Aorta (tissue), 5 donors: ENCODE data around the gene CGRRF1. TPM values are rescaled to one million over a fixed set of nuclear protein-coding genes. Genes with fewer than 3 reads are reported as not detected.

Experiments used
- ATAC-seq: fragments of 200-7000 bp; cut with Tn5 transposase; one replicate; pipeline ENCODE4 v1.9.1; 2022; ENCODE audit warnings: moderate library complexity; ENCODE audit not compliant: low FRiP score
- DNase-seq, 2 donors: peaks; one replicate each; pipeline ENCODE4 v3.0.0-alpha.2; 2020
- H3K27ac ChIP-seq, 2 donors: one replicate each; pipeline ENCODE4 v1.5.1; 2013; ENCODE audit warnings: low read length in 2 of 2, mild to moderate bottlenecking in 2 of 2, moderate library complexity in 2 of 2, control low read depth in 1 of 2, inconsistent platforms in 1 of 2, low read depth in 1 of 2
- H3K27me3 ChIP-seq, 2 donors: one replicate each; pipeline ENCODE4 v1.6.1; 2013; ENCODE audit warnings: control low read depth in 1 of 2, low read length in 1 of 2, mild to moderate bottlenecking in 1 of 2, moderate library complexity in 1 of 2; ENCODE audit not compliant: insufficient read depth in 2 of 2, control insufficient read depth in 1 of 2
- H3K36me3 ChIP-seq, 2 donors: one replicate each; pipeline ENCODE4 v1.6.1; 2013; ENCODE audit warnings: control low read depth in 1 of 2, low read length in 1 of 2, mild to moderate bottlenecking in 1 of 2; ENCODE audit not compliant: insufficient read depth in 2 of 2, control insufficient read depth in 1 of 2
- H3K4me1 ChIP-seq, 2 donors: one replicate each; pipeline ENCODE4 v1.6.1; 2013; ENCODE audit warnings: low read length in 2 of 2, control low read depth in 1 of 2, mild to moderate bottlenecking in 1 of 2, moderate library complexity in 1 of 2; ENCODE audit not compliant: insufficient read depth in 2 of 2, control insufficient read depth in 1 of 2
- H3K4me3 ChIP-seq, 2 donors: one replicate each; pipeline ENCODE4 v1.5.1; 2013; ENCODE audit warnings: low read length in 2 of 2, control low read depth in 1 of 2, mild to moderate bottlenecking in 1 of 2
- H3K9me3 ChIP-seq: one replicate; pipeline ENCODE4 v1.6.1; 2013; ENCODE audit warnings: mild to moderate bottlenecking, low read length; ENCODE audit not compliant: control insufficient read depth
- WGBS, 2 donors: extraction: QIAGEN DNeasy Blood & Tissue Kit; methylation state at CpG; one replicate each; pipeline ENCODE4 v1.1.7; 2013; 5-methylcytosine and 5-hydroxymethylcytosine counted together
- intact Hi-C, 2 donors: fragments of 100-400 bp; cut with DNase I; formaldehyde crosslinking; loops; one replicate each; pipeline versions ENCODE4 v1.14.2 to v1.15.0; 2022
- long read RNA-seq, 2 donors: library from polyadenylated mRNA; unstranded; transcript quantifications; one replicate each; pipeline ENCODE4 v2.0.0, GENCODE V29; 2020 to 2021
- polyA plus RNA-seq, 2 donors: library from polyadenylated mRNA; stranded (reverse); fragments of 200-250 nt; gene quantifications; one replicate each; pipeline ENCODE4 v1.2.3, GENCODE V29; 2013
- total RNA-seq, 2 donors: library from RNA; stranded (reverse); fragmentation: NEBNext Ultra II Directional; extraction: Animal tissue kit (Norgen Biotek cat#: 25700); gene quantifications; one replicate each; pipeline ENCODE4 v1.2.1, GENCODE V29; 2021
- donor health status: healthy with polysubstance abuse.
- donor health status: Bipolar disorder and iron deficiency.
- donor health status: DM: no; HTN: no; CAD: no.
- donor health status: DM: no; HTN: no; CAD: no.
- donor health status: DM: yes; HTN: yes; CAD: no.

CGRRF1 gene, protein sequence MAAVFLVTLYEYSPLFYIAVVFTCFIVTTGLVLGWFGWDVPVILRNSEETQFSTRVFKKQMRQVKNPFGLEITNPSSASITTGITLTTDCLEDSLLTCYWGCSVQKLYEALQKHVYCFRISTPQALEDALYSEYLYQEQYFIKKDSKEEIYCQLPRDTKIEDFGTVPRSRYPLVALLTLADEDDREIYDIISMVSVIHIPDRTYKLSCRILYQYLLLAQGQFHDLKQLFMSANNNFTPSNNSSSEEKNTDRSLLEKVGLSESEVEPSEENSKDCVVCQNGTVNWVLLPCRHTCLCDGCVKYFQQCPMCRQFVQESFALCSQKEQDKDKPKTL
- total RNA-seq (10 to 100 TPM; 18.7 to 25.4 TPM), polyA plus RNA-seq (10 to 100 TPM; 19.9 to 21.3 TPM)
- long read RNA-seq, donor 1, transcript CGRRF1-201 (6 exons, 2,057 nt), result major isoform, 37 of 51 reads
- long read RNA-seq, donor 1, partial matches to known transcripts, result 2 of 51 reads
- long read RNA-seq, donor 1, other reads (novel, unspliced or antisense), result 10 of 51 reads
- long read RNA-seq, donor 2, transcript CGRRF1-201 (6 exons, 2,057 nt), result major isoform, 10 of 11 reads
- long read RNA-seq, donor 2, partial matches to known transcripts, result 0 of 11 reads
- long read RNA-seq, donor 2, other reads (novel, unspliced or antisense), result 1 of 11 reads

DNA sequence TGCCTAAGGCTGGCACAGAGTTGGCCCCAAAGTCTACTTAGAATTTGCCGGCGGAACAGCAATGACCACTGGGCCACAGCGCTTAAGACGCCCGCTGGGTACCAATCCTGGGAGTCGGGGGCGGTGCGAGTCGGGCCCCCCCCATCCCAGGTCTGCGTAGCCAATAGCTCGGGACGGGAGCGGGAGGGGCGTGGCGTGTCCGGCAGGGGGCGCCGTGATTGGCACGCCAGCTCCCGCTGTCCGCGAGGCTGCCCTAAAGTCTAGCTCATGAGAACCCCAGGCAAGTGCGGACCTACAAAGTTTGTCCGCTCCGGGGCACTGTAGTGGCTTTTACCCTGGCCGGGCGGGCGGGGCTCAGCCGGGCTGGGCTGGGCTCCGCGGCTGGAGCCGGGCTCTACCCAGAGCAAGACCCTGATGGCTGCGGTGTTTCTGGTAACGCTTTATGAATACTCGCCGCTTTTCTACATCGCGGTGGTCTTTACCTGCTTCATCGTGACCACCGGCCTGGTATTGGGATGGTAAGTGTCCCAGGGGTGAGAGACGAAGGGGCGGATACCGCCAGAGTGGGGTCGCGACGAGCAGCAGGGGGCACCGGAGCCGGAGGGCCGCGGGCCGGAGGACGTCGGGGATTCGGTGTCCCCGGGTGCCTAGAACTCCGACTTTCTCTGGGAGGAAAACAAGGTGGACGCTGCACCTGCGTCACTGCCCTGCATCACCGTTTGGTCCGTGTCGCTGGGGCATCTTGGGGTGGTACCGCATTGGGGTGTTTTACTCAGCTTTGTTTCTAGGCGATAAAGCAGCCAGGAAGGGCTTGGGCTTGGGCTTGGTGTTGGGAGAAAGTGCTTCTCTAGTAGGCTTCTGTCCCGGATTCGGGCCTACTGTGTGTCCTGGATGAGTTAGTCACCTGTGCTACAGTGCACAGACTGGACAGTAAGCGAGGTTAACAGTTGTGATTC is at the start of gene CGRRF1:
CGRRF1 (plus strand) TSS at position 361 of the 956 bp plus-strand sequence; CDS start at position 415, 54 bp downstream.
- intact Hi-C loops, result loop anchor here in 1 of 2 donors (1.0 kb wide), 1 partner anchor 22 kb away; the partner anchor contains the start of gene GMFB
- Histone ChIP-seq H3K36me3 (no peaks in the 10 kb centered on the region), H3K27me3 (no peaks in the 10 kb centered on the region), H3K4me1 (peaks cover 0 to 10% of the 10 kb centered on the region in 2 donors), H3K4me3 (peak within 1 kb of the TSS; percentile 36 to 90), H3K9me3 (no peaks in the 10 kb centered on the region), H3K27ac (peak within 1 kb of the TSS; percentile 6 to 24)
- peak; percentile 99 for ATAC-seq
- DNase-seq, result peak; percentile 99 to 100
- 0 to 1% methylated on average over 64 to 66 of the region's 66 CpGs for WGBS, 2 donors

DNA sequence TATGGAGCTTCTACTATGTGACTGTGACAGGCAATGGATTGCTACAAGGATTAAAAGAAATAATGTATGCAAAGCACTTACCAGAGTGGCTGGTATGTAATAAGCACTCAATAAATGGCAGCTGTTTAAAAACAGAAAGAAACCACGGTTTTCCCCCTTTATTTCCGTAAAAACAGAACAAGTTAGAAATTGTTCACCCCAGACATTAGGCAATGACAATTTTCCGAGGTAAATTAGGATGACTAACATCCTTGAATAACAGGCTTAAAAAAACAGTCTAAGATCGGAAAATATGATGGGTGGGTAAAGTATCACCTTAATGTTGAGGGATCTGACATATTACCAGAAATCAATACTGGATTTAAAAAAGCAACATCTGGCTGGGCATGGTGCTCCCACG is 47.7 kb upstream of the CGRRF1 start:
- intact Hi-C loops, result no loop called here
- H3K4me1 ChIP-seq, result no peaks in the 10 kb centered on the region
- no peaks in the 10 kb centered on the region for H3K9me3 ChIP-seq
- H3K36me3 ChIP-seq, result no peaks in the 10 kb centered on the region
- WGBS, 2 donors, result 81 to 88% methylated on average over 5 of the region's 5 CpGs
- H3K27ac ChIP-seq, result no peak overlapping the region
- DNase-seq, result no peak
- ATAC-seq, result no peak
- no peaks in the 10 kb centered on the region for H3K27me3 ChIP-seq
- H3K4me3 ChIP-seq, result no peak overlapping the region

DNA sequence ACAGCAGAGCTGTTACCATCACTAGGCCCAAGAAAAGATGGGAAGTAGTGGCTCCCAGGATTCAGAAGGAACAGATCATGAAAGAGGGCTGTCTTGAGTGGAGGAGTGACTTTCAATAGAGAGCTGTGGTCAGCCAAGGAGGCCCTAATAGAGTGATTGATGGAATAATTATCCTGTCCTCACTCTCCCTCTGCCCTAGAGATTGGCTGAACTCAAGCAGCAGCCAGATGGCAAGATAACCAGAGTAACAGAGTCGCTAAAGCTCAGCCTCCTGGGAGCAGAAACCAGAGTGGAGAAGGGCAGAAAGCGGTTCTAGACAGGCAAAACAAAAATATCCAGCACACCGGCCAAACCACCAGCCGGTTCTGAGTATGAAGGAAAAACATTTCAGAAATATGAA is 44.1 kb upstream of the CGRRF1 start:
- H3K27me3 ChIP-seq, result no peaks in the 10 kb centered on the region
- no peak overlapping the region for H3K4me3 ChIP-seq
- no peak for DNase-seq
- H3K27ac ChIP-seq, result peak overlapping the region; percentile 36 to 44
- intact Hi-C loops, result no loop called here
- no peak for ATAC-seq
- WGBS, 2 donors, result 7 to 14% methylated on average over 4 of the region's 4 CpGs
- H3K36me3 ChIP-seq, result no peaks in the 10 kb centered on the region
- H3K9me3 ChIP-seq, result no peaks in the 10 kb centered on the region
- peaks cover under 1 to 2% of the 10 kb centered on the region in 2 donors for H3K4me1 ChIP-seq

DNA sequence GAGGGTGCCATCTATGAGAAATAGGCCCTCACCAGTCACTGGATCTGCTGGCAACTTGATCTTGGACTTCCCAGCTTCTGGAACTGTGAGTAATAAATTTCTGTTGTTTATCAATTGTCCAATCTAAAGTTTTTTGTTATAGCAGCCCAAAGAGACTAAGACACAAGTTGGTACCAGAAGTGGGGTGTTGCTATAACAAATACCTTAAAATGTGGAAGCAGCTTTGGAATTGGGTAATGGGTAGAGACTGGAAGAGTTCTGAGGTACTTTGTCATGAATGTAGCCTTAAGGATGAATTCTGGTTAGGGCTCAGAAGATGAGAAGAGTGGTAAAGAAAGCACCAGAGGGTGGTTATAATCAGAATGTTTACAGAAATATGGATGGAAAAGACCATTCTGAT is 42.4 kb upstream of the CGRRF1 start:
- Histone ChIP-seq H3K9me3 (no peaks in the 10 kb centered on the region), H3K27me3 (no peaks in the 10 kb centered on the region), H3K27ac (no peak overlapping the region), H3K4me1 (peaks cover 2 to 5% of the 10 kb centered on the region in 2 donors), H3K4me3 (no peak overlapping the region), H3K36me3 (peaks cover 0 to 2% of the 10 kb centered on the region in 2 donors)
- ATAC-seq (no peak), DNase-seq (no peak)
- intact Hi-C loops, result no loop called here

DNA sequence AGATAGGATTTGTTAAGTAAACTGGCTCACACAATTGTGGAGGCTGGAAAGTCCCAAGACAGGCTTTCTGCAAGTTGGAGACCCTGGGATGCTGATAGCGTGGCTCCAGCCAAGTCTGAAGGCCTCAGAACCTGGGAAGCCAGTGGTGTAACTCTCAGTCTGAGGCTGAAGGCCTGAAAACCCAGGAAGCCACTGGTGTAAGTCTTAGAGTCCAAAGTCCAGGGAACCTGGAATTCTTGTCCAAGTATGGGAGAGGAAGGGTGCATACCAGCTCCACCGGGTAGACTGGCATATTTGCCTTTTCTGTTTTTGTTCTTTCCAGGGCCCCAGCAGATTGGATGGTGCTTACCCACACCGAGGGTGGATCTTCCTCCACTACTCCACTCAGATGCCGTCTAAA is 39.0 kb upstream of the CGRRF1 start:
- intact Hi-C loops, result no loop called here
- no peaks in the 10 kb centered on the region for H3K27me3 ChIP-seq
- H3K4me3 ChIP-seq, result no peak overlapping the region
- H3K9me3 ChIP-seq, result no peaks in the 10 kb centered on the region
- WGBS, 2 donors, result 39 to 40% methylated on average over 4 of the region's 4 CpGs
- H3K36me3 ChIP-seq, result peaks cover 0 to 2% of the 10 kb centered on the region in 2 donors
- peaks cover 2 to 5% of the 10 kb centered on the region in 2 donors for H3K4me1 ChIP-seq
- no peak for ATAC-seq
- no peak for DNase-seq
- H3K27ac ChIP-seq, result peak overlapping the region in 1 of 2 donors; percentile 6

DNA sequence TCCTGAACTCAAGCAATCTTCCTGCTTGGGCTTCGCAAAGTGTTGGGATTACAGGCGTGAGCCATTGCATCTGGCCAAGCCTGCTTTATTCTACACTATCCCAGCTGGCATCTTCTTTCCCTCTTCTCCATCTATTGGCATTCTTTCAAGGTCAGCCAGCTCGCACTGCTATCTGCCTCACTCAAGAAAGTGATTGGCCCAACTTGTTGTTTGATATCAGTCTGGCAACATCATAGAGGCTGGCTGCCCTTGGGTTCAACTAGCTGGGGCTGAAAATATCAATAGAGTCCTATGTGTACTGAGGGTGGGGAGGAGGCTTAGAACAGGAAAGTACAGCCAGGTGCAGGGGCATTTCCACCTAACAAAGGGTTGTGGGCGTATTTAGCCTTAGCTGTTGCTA is 38.1 kb upstream of the CGRRF1 start:
- Histone ChIP-seq H3K27me3 (no peaks in the 10 kb centered on the region), H3K27ac (no peak overlapping the region), H3K9me3 (no peaks in the 10 kb centered on the region), H3K4me3 (no peak overlapping the region), H3K36me3 (peaks cover 0 to 2% of the 10 kb centered on the region in 2 donors), H3K4me1 (peaks cover 2 to 5% of the 10 kb centered on the region in 2 donors)
- DNase-seq, result no peak
- no peak for ATAC-seq
- intact Hi-C loops, result no loop called here
- 91 to 92% methylated on average over 4 of the region's 4 CpGs for WGBS, 2 donors

DNA sequence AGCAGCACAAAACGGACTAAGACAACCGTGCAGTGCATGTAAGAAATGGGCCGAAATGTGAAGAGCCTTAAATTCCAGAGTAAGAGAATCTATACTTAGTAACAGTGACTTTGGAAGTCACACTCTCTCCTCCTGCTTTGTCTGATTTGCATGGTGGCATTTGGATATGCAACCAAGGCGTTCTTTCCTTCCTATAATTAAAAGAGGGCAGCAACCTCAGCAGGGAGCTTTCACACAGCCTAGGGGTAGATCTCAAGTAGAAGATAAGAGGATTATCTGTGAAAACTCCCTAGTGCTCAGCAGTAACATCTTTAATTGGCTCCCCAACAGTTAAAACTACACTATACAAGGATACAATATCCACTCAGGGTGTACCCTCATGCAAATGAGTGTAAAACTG is 37.4 kb upstream of the CGRRF1 start:
- ATAC-seq (no peak), DNase-seq (no peak)
- H3K36me3 ChIP-seq, result peaks cover 0 to 2% of the 10 kb centered on the region in 2 donors
- intact Hi-C loops, result no loop called here
- WGBS, 2 donors, result 72 to 85% methylated on average over 4 of the region's 4 CpGs
- H3K9me3 ChIP-seq, result no peaks in the 10 kb centered on the region
- no peaks in the 10 kb centered on the region for H3K27me3 ChIP-seq
- H3K27ac ChIP-seq, result no peak overlapping the region
- peaks cover 2 to 5% of the 10 kb centered on the region in 2 donors for H3K4me1 ChIP-seq
- H3K4me3 ChIP-seq, result no peak overlapping the region

DNA sequence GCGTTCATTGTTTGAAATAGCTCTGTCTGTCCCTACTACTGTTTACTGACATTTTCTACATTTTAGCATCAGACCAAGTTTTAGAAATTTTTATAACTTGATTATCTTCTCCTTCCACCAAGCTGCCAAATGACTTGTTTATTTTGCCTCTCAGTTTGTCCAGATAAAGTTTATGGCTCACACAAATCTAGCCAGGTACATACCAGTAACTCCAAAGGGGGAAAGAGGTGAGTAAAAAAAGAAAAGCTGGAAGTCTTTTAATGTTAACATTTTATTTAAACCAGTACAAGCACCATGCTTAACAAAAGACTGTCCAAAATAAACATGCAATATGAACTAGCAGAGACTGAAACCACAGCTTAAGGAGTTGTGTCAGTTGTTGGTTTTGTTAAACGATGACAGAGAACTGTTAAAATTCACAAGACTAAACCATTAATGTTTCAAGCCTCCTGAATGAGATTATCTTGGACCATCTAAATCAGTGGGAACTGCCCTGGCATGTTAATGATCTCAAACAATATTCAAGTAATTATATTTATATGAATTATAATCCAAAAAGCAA is 35.4 kb upstream of the CGRRF1 start:
- DNase-seq (no peak), ATAC-seq (no peak)
- H3K27ac ChIP-seq, result no peak overlapping the region
- peaks cover 2 to 5% of the 10 kb centered on the region in 2 donors for H3K4me1 ChIP-seq
- H3K4me3 ChIP-seq, result no peak overlapping the region
- 17 to 28% methylated on average over 2 of the region's 2 CpGs for WGBS, 2 donors
- no peaks in the 10 kb centered on the region for H3K27me3 ChIP-seq
- no peaks in the 10 kb centered on the region for H3K9me3 ChIP-seq
- intact Hi-C loops, result no loop called here
- H3K36me3 ChIP-seq, result peaks cover 4 to 5% of the 10 kb centered on the region in 2 donors
